GM12892 (cell line): ENCODE results near the gene CADPS.

Experiments used
- POLR2A ChIP-seq: IDR thresholded peaks from 2 replicates; pipeline ENCODE4 v1.6.1; 2011; ENCODE audit warnings: low read depth, low read length, control low read depth
- POLR2AphosphoS5 ChIP-seq: IDR thresholded peaks from 2 replicates; pipeline ENCODE4 v1.6.1; 2011; ENCODE audit warnings: low read depth, low read length, control low read depth
- TAF1 ChIP-seq: IDR thresholded peaks from 2 replicates; pipeline ENCODE4 v1.6.1; 2011; ENCODE audit warnings: low read depth, mild to moderate bottlenecking, control low read depth, low read length, borderline replicate concordance

GRCh38 chr3:62562017-62562416, 313.2 kb downstream of the CADPS start:
- TF ChIP-seq POLR2AphosphoS5 (no peak), TAF1 (no peak), POLR2A (no peak)
